Suprapubic skin (tissue), 4 donors: Measurements from ENCODE around the gene IER3.
"Not testable (repeated sequence)": the region's sequence is repeated elsewhere in the genome, so short reads cannot be mapped to it uniquely, and the experiment has no call there.

ENCODE experiments used
- CTCF ChIP-seq, 2 donors: fragments of 200-600 bp in 1 of 2; fragments of 450-650 bp in 1 of 2; sonication (generic) in 1 of 2; IDR thresholded peaks; one replicate each; pipeline ENCODE4 v1.5.1; 2016 to 2019; ENCODE audit warnings: antibody characterized with exemption in 2 of 2, mild to moderate bottlenecking in 1 of 2, moderate library complexity in 1 of 2
- POLR2A ChIP-seq, 2 donors: fragments of 450-650 bp; IDR thresholded peaks; one replicate each; pipeline ENCODE4 v1.6.1; 2017; ENCODE audit warnings: antibody characterized with exemption in 2 of 2, mild to moderate bottlenecking in 2 of 2, moderate library complexity in 2 of 2
- POLR2AphosphoS5 ChIP-seq, 3 donors: sonication (generic); formaldehyde crosslinking; IDR thresholded peaks; one replicate each; pipeline ENCODE4 v1.6.1; 2017; ENCODE audit warnings: antibody characterized with exemption in 3 of 3

GRCh38 chr6:30756405-30757003, 12.2 kb upstream of the IER3 start:
- TF ChIP-seq CTCF, POLR2AphosphoS5, POLR2A (IDR thresholded peaks at IDR 0.05): not testable (repeated sequence)
